C4-2B (cell line): ENCODE results near the gene ASAP2.

Source experiments
- ZFX ChIP-seq: fragments of 450-650 bp; IDR thresholded peaks from 2 replicates; pipeline ENCODE4 v1.6.1; 2017
- TF ChIP-seq, protein P1 (sequence below): fragments of 450-650 bp; conservative IDR thresholded peaks from 2 replicates; pipeline ENCODE4 v1.5.1; 2017; ENCODE audit warnings: mild to moderate bottlenecking

DNA sequence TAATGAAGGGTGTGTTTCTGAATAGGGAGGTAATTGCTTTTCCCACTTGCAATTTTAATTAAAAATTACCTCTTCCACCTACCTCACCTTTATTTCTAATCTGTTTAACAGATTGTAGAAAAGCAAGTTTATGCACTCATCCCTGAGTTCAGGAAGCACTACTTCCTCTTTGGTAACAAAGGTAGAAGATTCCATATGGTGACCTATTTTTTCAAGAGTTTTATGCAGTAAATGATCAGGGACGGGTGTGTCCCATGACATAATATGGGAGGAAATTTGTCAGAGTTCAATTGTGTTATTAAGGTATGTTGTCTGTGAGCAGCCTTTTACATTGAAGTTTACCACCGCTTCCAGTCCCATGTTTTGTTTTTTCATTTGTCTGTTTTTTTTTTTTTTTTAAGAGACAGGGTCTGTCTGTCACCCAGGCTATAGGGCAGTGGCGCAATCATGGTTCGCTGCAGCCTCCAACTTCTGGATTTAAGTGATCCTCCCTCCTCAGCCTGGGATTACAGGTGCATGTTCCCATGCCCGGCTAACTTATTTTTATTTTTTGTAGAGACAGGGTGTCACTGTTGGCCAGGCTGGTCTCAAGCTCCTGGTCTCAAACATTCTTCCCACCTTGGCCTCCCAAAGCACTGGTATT is 68.2 kb downstream of the ASAP2 start:
- TF ChIP-seq, protein P1, sequence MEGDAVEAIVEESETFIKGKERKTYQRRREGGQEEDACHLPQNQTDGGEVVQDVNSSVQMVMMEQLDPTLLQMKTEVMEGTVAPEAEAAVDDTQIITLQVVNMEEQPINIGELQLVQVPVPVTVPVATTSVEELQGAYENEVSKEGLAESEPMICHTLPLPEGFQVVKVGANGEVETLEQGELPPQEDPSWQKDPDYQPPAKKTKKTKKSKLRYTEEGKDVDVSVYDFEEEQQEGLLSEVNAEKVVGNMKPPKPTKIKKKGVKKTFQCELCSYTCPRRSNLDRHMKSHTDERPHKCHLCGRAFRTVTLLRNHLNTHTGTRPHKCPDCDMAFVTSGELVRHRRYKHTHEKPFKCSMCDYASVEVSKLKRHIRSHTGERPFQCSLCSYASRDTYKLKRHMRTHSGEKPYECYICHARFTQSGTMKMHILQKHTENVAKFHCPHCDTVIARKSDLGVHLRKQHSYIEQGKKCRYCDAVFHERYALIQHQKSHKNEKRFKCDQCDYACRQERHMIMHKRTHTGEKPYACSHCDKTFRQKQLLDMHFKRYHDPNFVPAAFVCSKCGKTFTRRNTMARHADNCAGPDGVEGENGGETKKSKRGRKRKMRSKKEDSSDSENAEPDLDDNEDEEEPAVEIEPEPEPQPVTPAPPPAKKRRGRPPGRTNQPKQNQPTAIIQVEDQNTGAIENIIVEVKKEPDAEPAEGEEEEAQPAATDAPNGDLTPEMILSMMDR, result no peak
- no peak for TF ChIP-seq ZFX
